K562 (cell line): ENCODE measurements around the gene PRMT5. TPM values are rescaled to one million over a fixed set of nuclear protein-coding genes. Genes with fewer than 3 reads are reported as not detected.

Experiments
- ARID2 ChIP-seq: fragments of 450-650 bp; IDR thresholded peaks from 2 replicates; pipeline ENCODE4 v1.6.1; 2017; ENCODE audit warnings: antibody characterized with exemption, mild to moderate bottlenecking
- BACH1 ChIP-seq: fragments of 200-800 bp; sonication (Bioruptor generic); IDR thresholded peaks from 2 replicates; pipeline ENCODE4 v1.6.1; 2016; ENCODE audit warnings: missing genetic modification characterization, missing compliant biosample characterization
- CC2D1A ChIP-seq: fragments of 450-650 bp; IDR thresholded peaks from 2 replicates; pipeline ENCODE4 v1.6.1; 2017; ENCODE audit warnings: mild to moderate bottlenecking
- HMBOX1 ChIP-seq: sonication (generic); IDR thresholded peaks from 2 replicates; pipeline ENCODE4 v1.6.1; 2016
- JUND ChIP-seq, 2 experiments: IDR thresholded peaks; 2 replicates in 1 of 2; 3 replicates in 1 of 2; pipeline ENCODE4 v1.6.1; 2011; ENCODE audit warnings: borderline replicate concordance in 2 of 2, low read depth in 2 of 2, low read length in 2 of 2, improper control_type of control experiment in 1 of 2, missing biosample characterization in 1 of 2, missing genetic modification characterization in 1 of 2, missing genetic modification reagents in 1 of 2
- PKNOX1 ChIP-seq: fragments of 450-650 bp; IDR thresholded peaks from 2 replicates; pipeline ENCODE4 v1.6.1; 2016
- RAD21 ChIP-seq, 2 experiments: fragments of 250-450 bp in 1 of 2; fragments of 450-650 bp in 1 of 2; sonication (Bioruptor Pico) in 1 of 2; formaldehyde crosslinking in 1 of 2; IDR thresholded peaks in 1 of 2; conservative IDR thresholded peaks in 1 of 2; 2 replicates each; pipeline versions ENCODE4 v1.4.0 to v1.8.0; 2020 to 2022; ENCODE audit warnings: mild to moderate bottlenecking in 2 of 2, moderate library complexity in 1 of 2
- RCOR1 ChIP-seq, 2 experiments: IDR thresholded peaks; 2 replicates each; pipeline ENCODE4 v1.6.1; 2012; ENCODE audit warnings: low read depth in 2 of 2, low read length in 2 of 2, borderline replicate concordance in 1 of 2, improper control_type of control experiment in 1 of 2
- REST ChIP-seq, 2 experiments: fragments of 450-650 bp; formaldehyde crosslinking in 1 of 2; IDR thresholded peaks; 2 replicates each; pipeline versions ENCODE4 v1.4.0 to v1.6.1; 2014 to 2020; ENCODE audit warnings: mild to moderate bottlenecking in 2 of 2, borderline replicate concordance in 1 of 2, low read depth in 1 of 2
- STAG1 ChIP-seq: sonication (generic); formaldehyde crosslinking; IDR thresholded peaks from 2 replicates; pipeline ENCODE4 v1.5.0; 2020; ENCODE audit warnings: missing genetic modification reagents, borderline replicate concordance
- YBX1 ChIP-seq: fragments of 450-650 bp; IDR thresholded peaks from 2 replicates; pipeline ENCODE4 v1.7.1; 2016; ENCODE audit warnings: mild to moderate bottlenecking
- polyA plus RNA-seq, 8 experiments: library from polyadenylated mRNA; depleted of rRNA in 4 of 8; stranded (reverse) in 5 of 8; unstranded in 3 of 8; fragments of >200 nt; fragmentation: Nextera tagmentation in 2 of 8; fragmentation: Illumina TruSeq in 1 of 8; extraction: Ambion mirVana in 2 of 8; extraction: Trizol in 1 of 8; gene quantifications; 2 replicates each; pipeline versions ENCODE4 v1.2.1 to v1.2.3, GENCODE V29; 2011 to 2014; ENCODE audit warnings: inconsistent platforms in 1 of 8, missing spikeins in 1 of 8
- total RNA-seq, 7 experiments: library from RNA; depleted of rRNA in 6 of 7; stranded (reverse); fragments of >200 nt in 6 of 7; fragmentation: Illumina TruSeq in 2 of 7; extraction: Trizol in 2 of 7; gene quantifications; 2 replicates each; pipeline versions ENCODE4 v1.2.1 to v1.2.3, GENCODE V29; 2011 to 2021; ENCODE audit warnings: low replicate concordance in 1 of 7

PRMT5 gene
- total and polyA plus RNA-seq, 9 of the 15 experiments (the other 6 are each of a cell fraction or from before 2014, with no cell fraction given): 114 to 552 (median 222) TPM

GRCh38 chr14:22973217-22974032 lies 44.2 kb upstream of the PRMT5 start (continued):
- TF ChIP-seq PKNOX1: 0 out of 2 replicates have a peak, but pooled peaks have one; percentile 25
- 0 out of 4 replicates have a peak, but pooled peaks of 1 of the 2 experiments have one; percentile 8 for TF ChIP-seq RCOR1 (IDR thresholded peaks at IDR 0.05; ENCODE audit: borderline replicate concordance in 1 of 2, low read depth in 2 of 2, low read length in 2 of 2)
- TF ChIP-seq JUND (IDR thresholded peaks at IDR 0.05; ENCODE audit: borderline replicate concordance, low read depth, low read length): peak; percentile 6; the same call in 1 of the 2 replicates
- TF ChIP-seq JUND (tag; IDR thresholded peaks at IDR 0.05; ENCODE audit: borderline replicate concordance, low read depth, low read length): no peak
- peak; percentile 51; the same call in 1 of the 2 replicates for TF ChIP-seq CC2D1A
- 0 out of 2 replicates have a peak, but pooled peaks have one; percentile 30 for TF ChIP-seq ARID2
- peak; percentile 47; the same call in 1 of the 2 replicates for TF ChIP-seq HMBOX1
- no peak for TF ChIP-seq BACH1 (tag)
- TF ChIP-seq STAG1 (CRISPR knock-in tag): 0 out of 2 replicates have a peak, but pooled peaks have one; percentile 15
- TF ChIP-seq YBX1: no peak
- TF ChIP-seq RAD21 (CRISPR knock-in tag; conservative IDR thresholded peaks at IDR 0.05 in 1 of 2, IDR thresholded peaks at IDR 0.05 in 1 of 2): peak; percentile 69 to 88
- peak; percentile 78 for TF ChIP-seq REST (IDR thresholded peaks at IDR 0.05; ENCODE audit: borderline replicate concordance)
- TF ChIP-seq REST (CRISPR knock-in tag; IDR thresholded peaks at IDR 0.05; ENCODE audit: low read depth): no peak
